Cardiac fibroblast (primary cell): Measurements from ENCODE around the gene POLG.
"Not testable (repeated sequence)": the region's sequence is repeated elsewhere in the genome, so short reads cannot be mapped to it uniquely, and the experiment has no call there.

Experiments used
- DNase-seq, 2 donors: peaks; one replicate each; pipeline versions ENCODE4 v3.0.0 to v3.0.0-alpha.2; 2010; ENCODE audit warnings: low read depth in 2 of 2
- H3K4me3 ChIP-seq, 2 donors: replicated peaks in 1 of 2; 1 replicate in 1 of 2; 2 replicates in 1 of 2; pipeline ENCODE4 v1.5.1; 2011; ENCODE audit warnings: low read depth in 2 of 2, low read length in 2 of 2, mild to moderate bottlenecking in 2 of 2, moderate library complexity in 1 of 2
- TF ChIP-seq, protein P1 (sequence below): IDR thresholded peaks from one replicate; pipeline ENCODE4 v1.5.1; 2011; ENCODE audit warnings: low read depth, mild to moderate bottlenecking, low read length, inconsistent platforms

POLG gene

DNA sequence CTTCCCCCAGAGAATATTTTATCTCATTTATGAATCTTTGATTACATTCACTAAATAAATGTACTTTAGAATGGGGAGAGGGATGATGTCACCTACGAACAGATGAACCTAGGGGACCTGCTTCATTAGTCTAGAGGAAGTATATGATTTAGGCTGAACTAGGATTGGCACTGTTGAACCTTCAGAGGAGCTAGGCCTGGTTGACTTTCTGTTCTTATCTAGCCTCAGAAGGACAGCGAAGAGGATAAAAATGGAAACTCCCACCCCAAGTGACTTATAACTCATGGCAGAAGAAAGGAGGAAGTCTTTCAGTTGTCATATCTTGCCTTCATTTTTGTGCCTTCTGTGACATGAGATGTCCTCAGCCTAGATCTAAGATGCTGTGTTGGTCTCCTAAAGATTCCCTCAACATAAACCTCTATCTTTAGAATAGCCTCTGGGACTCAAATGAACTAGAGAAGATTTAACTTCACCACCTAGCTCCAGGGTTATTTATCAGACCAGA lies 42.6 kb downstream of the POLG start:
- no peak for DNase-seq
- TF ChIP-seq, protein P1, sequence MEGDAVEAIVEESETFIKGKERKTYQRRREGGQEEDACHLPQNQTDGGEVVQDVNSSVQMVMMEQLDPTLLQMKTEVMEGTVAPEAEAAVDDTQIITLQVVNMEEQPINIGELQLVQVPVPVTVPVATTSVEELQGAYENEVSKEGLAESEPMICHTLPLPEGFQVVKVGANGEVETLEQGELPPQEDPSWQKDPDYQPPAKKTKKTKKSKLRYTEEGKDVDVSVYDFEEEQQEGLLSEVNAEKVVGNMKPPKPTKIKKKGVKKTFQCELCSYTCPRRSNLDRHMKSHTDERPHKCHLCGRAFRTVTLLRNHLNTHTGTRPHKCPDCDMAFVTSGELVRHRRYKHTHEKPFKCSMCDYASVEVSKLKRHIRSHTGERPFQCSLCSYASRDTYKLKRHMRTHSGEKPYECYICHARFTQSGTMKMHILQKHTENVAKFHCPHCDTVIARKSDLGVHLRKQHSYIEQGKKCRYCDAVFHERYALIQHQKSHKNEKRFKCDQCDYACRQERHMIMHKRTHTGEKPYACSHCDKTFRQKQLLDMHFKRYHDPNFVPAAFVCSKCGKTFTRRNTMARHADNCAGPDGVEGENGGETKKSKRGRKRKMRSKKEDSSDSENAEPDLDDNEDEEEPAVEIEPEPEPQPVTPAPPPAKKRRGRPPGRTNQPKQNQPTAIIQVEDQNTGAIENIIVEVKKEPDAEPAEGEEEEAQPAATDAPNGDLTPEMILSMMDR, result no peak
- no peak overlapping the region for H3K4me3 ChIP-seq

DNA sequence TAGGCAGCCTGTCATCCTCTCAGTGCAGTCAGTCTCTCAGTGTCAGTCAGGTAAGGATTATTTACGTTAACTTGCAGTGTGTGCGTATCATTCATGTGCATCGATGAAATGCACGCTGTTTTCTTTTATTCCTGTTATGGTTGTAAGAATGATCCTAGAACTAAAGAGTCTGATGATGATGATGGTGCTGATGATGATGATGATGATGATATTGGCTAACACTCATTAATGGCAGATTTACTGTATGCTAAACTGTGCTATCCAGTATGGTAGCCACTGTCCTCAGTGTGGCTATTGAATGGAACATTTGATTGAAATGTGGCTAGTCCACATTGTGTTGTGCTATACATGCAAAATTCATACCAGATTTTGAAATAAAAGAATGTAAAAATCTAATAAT lies 51.4 kb downstream of the POLG start:
- TF ChIP-seq, protein P1, result no peak

DNA sequence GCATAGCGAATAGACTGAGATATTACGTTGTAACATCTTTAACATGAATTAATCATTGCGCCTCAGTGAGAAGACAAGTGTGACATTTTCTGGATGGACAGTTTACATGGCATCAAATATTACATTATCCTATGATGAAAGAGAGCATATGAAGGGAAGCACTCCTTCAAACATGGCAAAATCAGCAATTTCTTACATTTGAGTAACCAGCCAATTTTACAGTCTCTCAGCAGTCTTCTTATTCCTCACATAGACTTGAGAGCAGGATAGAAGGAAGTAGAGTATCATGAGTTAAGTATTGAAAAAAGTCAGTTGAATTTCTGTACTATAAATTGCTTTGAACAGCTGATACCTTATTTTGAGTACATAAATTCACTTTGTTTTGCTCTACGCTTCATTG lies 52.0 kb downstream of the POLG start:
- no peak overlapping the region for H3K4me3 ChIP-seq
- no peak for DNase-seq
- TF ChIP-seq, protein P1, result no peak

More for the DNA sequence above, 51.4 kb downstream of the POLG start:
- DNase-seq, result no peak
- H3K4me3 ChIP-seq, result no peak overlapping the region

DNA sequence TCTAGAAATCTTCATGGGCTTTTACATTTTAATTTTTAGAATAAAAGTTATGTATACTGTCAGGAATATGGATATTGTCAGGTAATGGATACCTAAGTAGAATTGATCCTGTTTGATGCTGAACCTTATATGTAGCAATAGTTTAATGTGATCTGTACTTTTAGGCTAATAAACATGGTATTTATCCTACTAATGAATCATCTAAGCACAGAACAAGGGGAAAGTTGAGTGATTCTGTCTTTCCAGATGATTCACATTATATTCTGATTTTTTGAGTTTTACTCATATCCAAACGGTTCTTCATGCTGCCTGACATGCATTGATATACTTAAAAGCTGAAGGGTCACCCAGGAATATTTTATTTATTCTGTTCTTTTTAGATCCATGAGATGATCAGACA lies 56.3 kb downstream of the POLG start:
- no peak overlapping the region for H3K4me3 ChIP-seq
- peak in 1 of 2 donors; percentile 22 for DNase-seq
- TF ChIP-seq, protein P1, result no peak

DNA sequence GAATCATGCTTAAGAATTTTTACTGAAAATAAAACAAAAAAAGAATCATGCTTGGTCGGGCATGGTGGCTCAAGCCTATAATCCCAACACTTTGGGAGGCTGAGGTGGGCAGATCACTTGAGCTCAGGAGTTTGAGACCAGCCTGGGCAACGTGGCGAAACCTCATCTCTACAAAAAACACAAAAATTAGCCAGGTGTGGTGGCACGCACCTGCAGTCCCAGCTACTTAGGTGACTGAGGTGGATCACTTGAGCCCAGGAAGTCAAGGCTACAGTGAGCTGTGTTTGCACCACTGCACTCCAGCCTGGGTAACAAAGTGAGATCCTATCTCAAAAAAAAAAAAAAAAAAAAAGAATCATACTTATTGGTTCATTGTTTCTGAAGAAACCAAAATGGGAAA lies 57.3 kb downstream of the POLG start:
- DNase-seq, result not testable (repeated sequence)

More for the DNA sequence above, 57.3 kb downstream of the POLG start:
- not testable (repeated sequence) for H3K4me3 ChIP-seq
